HEK293 (cell line): ENCODE data around the gene CAPN8.
A peak's percentile ranks its signal among the peaks of the same experiment; 100 is the strongest.

Experiments
- CTCF ChIA-PET: fragments of 350-600 bp; formaldehyde crosslinking; extraction: SDS; loops from one replicate; lab custom pipeline; 2021; ENCODE audit warnings: antibody characterized with exemption; lab: Yijun Ruan, JAX
- POLR2A ChIA-PET: fragments of 300-600 bp; formaldehyde crosslinking; extraction: SDS; loops from one replicate; lab custom pipeline; 2020; ENCODE audit warnings: antibody characterized with exemption, inconsistent platforms; lab: Yijun Ruan, JAX
- H3K27ac ChIP-seq: fragments of 200-500 bp; sonication (Bioruptor generic); 2 replicates; pipeline ENCODE4 v1.5.1; 2014; ENCODE audit warnings: low read depth, low read length, control low read depth, inconsistent platforms; ENCODE audit errors: extremely low read depth
- H3K36me3 ChIP-seq, 2 experiments: fragments of 200-500 bp in 1 of 2; sonication (Bioruptor generic) in 1 of 2; 1 replicate in 1 of 2; 2 replicates in 1 of 2; pipeline ENCODE4 v1.5.1; 2014 to 2017; ENCODE audit warnings: inconsistent platforms in 2 of 2, low read length in 2 of 2; ENCODE audit not compliant: control insufficient read depth in 2 of 2, insufficient read depth in 1 of 2
- H3K4me1 ChIP-seq: fragments of 200-500 bp; sonication (Bioruptor generic); 2 replicates; pipeline ENCODE4 v1.5.1; 2014; ENCODE audit warnings: mild to moderate bottlenecking, low read length, inconsistent platforms; ENCODE audit not compliant: control insufficient read depth, insufficient read depth
- H3K4me3 ChIP-seq: 2 replicates; pipeline ENCODE4 v1.5.1; 2011; ENCODE audit warnings: low read depth, mild to moderate bottlenecking, control low read depth, low read length, moderate library complexity
- H3K9me3 ChIP-seq: fragments of 200-500 bp; sonication (Bioruptor generic); 2 replicates; pipeline ENCODE4 v1.5.1; 2014; ENCODE audit warnings: low read depth, low read length, inconsistent platforms; ENCODE audit not compliant: control insufficient read depth, insufficient read depth
- HOXD13 ChIP-seq: sonication (generic); formaldehyde crosslinking; IDR thresholded peaks from 2 replicates; pipeline ENCODE4 v1.8.0; 2022; ENCODE audit warnings: missing genetic modification reagents, borderline replicate concordance
- PRDM2 ChIP-seq: fragments of 450-650 bp; formaldehyde crosslinking; IDR thresholded peaks from 2 replicates; pipeline ENCODE4 v1.5.1; 2016; ENCODE audit warnings: missing biosample characterization, missing genetic modification characterization, borderline replicate concordance
- TCF7L2 ChIP-seq: IDR thresholded peaks from 2 replicates; pipeline ENCODE4 v1.6.1; 2011; ENCODE audit warnings: low read depth, mild to moderate bottlenecking, inconsistent platforms, low read length, moderate library complexity, borderline replicate concordance
- TRIM28 ChIP-seq: IDR thresholded peaks from 2 replicates; pipeline ENCODE4 v1.6.1; 2011; ENCODE audit warnings: low read length, control low read depth, borderline replicate concordance
- ZBTB26 ChIP-seq: fragments of 450-650 bp; formaldehyde crosslinking; optimal IDR thresholded peaks from 2 replicates; pipeline ENCODE3; 2016; ENCODE audit warnings: missing biosample characterization, mild to moderate bottlenecking, missing genetic modification characterization
- ZBTB7A ChIP-seq: fragments of 450-650 bp; formaldehyde crosslinking; IDR thresholded peaks from 2 replicates; pipeline ENCODE4 v1.5.1; 2016; ENCODE audit warnings: low read depth, missing biosample characterization, missing genetic modification characterization
- ZEB2 ChIP-seq: fragments of 450-650 bp; formaldehyde crosslinking; IDR thresholded peaks from 2 replicates; pipeline ENCODE4 v1.5.1; 2016; ENCODE audit warnings: missing biosample characterization, missing genetic modification characterization
- ZNF121 ChIP-seq: fragments of 450-650 bp; formaldehyde crosslinking; IDR thresholded peaks from 2 replicates; pipeline ENCODE4 v1.5.1; 2016; ENCODE audit warnings: missing biosample characterization, missing genetic modification characterization
- ZNF146 ChIP-seq: fragments of 450-650 bp; formaldehyde crosslinking; IDR thresholded peaks from 2 replicates; pipeline ENCODE4 v1.5.1; 2016; ENCODE audit warnings: missing biosample characterization, missing genetic modification characterization
- ZNF211 ChIP-seq: fragments of 450-650 bp; formaldehyde crosslinking; IDR thresholded peaks from 2 replicates; pipeline ENCODE4 v1.5.1; 2016; ENCODE audit warnings: low read depth, missing biosample characterization, missing genetic modification characterization
- ZNF274 ChIP-seq, 2 experiments: fragments of 200-500 bp in 1 of 2; fragments of 450-650 bp in 1 of 2; sonication (Bioruptor generic) in 1 of 2; formaldehyde crosslinking in 1 of 2; IDR thresholded peaks; 2 replicates each; pipeline versions ENCODE4 v1.5.1 to v1.6.1; 2014 to 2016; ENCODE audit warnings: borderline replicate concordance in 1 of 2, inconsistent platforms in 1 of 2, low read length in 1 of 2, missing biosample characterization in 1 of 2, missing genetic modification characterization in 1 of 2
- ZNF311 ChIP-seq: fragments of 450-650 bp; formaldehyde crosslinking; IDR thresholded peaks from 2 replicates; pipeline ENCODE4 v1.5.1; 2017; ENCODE audit warnings: missing biosample characterization, missing genetic modification characterization, borderline replicate concordance
- ZNF366 ChIP-seq: fragments of 450-650 bp; formaldehyde crosslinking; conservative IDR thresholded peaks from 2 replicates; pipeline ENCODE4 v1.5.1; 2016; ENCODE audit warnings: missing biosample characterization, missing genetic modification characterization
- ZNF423 ChIP-seq: fragments of 450-650 bp; formaldehyde crosslinking; IDR thresholded peaks from 2 replicates; pipeline ENCODE4 v1.5.1; 2016; ENCODE audit warnings: missing biosample characterization, missing genetic modification characterization
- ZNF426 ChIP-seq: fragments of 450-650 bp; formaldehyde crosslinking; IDR thresholded peaks from 2 replicates; pipeline ENCODE4 v1.5.1; 2017; ENCODE audit warnings: missing biosample characterization, missing genetic modification characterization, mild to moderate bottlenecking, inconsistent platforms, moderate library complexity
- ZNF449 ChIP-seq: fragments of 450-650 bp; formaldehyde crosslinking; IDR thresholded peaks from 2 replicates; pipeline ENCODE4 v1.5.1; 2017; ENCODE audit warnings: missing biosample characterization, mild to moderate bottlenecking, missing genetic modification characterization, moderate library complexity
- ZNF560 ChIP-seq: fragments of 450-650 bp; formaldehyde crosslinking; IDR thresholded peaks from 2 replicates; pipeline ENCODE4 v1.5.1; 2017; ENCODE audit warnings: missing biosample characterization, missing genetic modification characterization, borderline replicate concordance
- ZNF626 ChIP-seq: fragments of 450-650 bp; sonication (Bioruptor Pico); formaldehyde crosslinking; IDR thresholded peaks from 2 replicates; pipeline ENCODE4 v1.5.1; 2018; ENCODE audit warnings: missing biosample characterization, missing genetic modification characterization, inconsistent platforms
- ZNF670 ChIP-seq: fragments of 450-650 bp; formaldehyde crosslinking; IDR thresholded peaks from 2 replicates; pipeline ENCODE4 v1.5.1; 2016; ENCODE audit warnings: missing biosample characterization, missing genetic modification characterization, low read depth
- ZNF701 ChIP-seq: fragments of 450-650 bp; formaldehyde crosslinking; IDR thresholded peaks from 2 replicates; pipeline ENCODE4 v1.5.1; 2016; ENCODE audit warnings: missing biosample characterization, missing genetic modification characterization
- ZNF768 ChIP-seq: fragments of 450-650 bp; formaldehyde crosslinking; IDR thresholded peaks from 2 replicates; pipeline ENCODE4 v1.5.1; 2018; ENCODE audit warnings: missing biosample characterization, mild to moderate bottlenecking, missing genetic modification characterization
- ZNF777 ChIP-seq: fragments of 450-650 bp; formaldehyde crosslinking; IDR thresholded peaks from 2 replicates; pipeline ENCODE4 v1.5.1; 2017; ENCODE audit warnings: missing biosample characterization, missing genetic modification characterization, borderline replicate concordance
- ZSCAN18 ChIP-seq: fragments of 450-650 bp; formaldehyde crosslinking; IDR thresholded peaks from 2 replicates; pipeline ENCODE4 v1.5.1; 2016; ENCODE audit warnings: missing biosample characterization, missing genetic modification characterization

CAPN8 gene

GRCh38 chr1:223712194-223712849, 46.8 kb upstream of the CAPN8 start, which contains the start of gene CAPN2 (continued):
- TF ChIP-seq ZNF366 (tag by site-specific recombination) (no peak), PRDM2 (tag by site-specific recombination) (no peak), ZNF768 (tag by site-specific recombination) (no peak), ZBTB7A (tag by site-specific recombination) (peak; percentile 78), ZNF311 (no peak), ZSCAN18 (tag by site-specific recombination) (no peak), ZNF211 (tag by site-specific recombination) (no peak), ZBTB26 (peak; percentile 92)

GRCh38 chr1:223711747-223712193, 46.3 kb upstream of the CAPN8 start:
- H3K27ac ChIP-seq: peak overlapping the region; percentile 95
- POLR2A ChIA-PET: interaction anchor here (0.9 to 1.0 kb wide), 2 partner anchors 11 to 885 kb away, joined by 3 to 4 read pairs; no protein-coding TSS in a partner anchor
- no peak for TF ChIP-seq ZNF274 (IDR thresholded peaks at IDR 0.05; ENCODE audit: low read length)
- no peak for TF ChIP-seq ZNF274 (tag by site-specific recombination; IDR thresholded peaks at IDR 0.05; ENCODE audit: borderline replicate concordance)
- TF ChIP-seq HOXD13 (CRISPR knock-in tag): no peak
- TF ChIP-seq ZNF701 (tag by site-specific recombination): no peak
- no peak for TF ChIP-seq ZNF626 (tag by site-specific recombination)
- TF ChIP-seq TRIM28: no peak
- TF ChIP-seq ZNF560 (tag by site-specific recombination): no peak
- no peak for TF ChIP-seq TCF7L2
- no peak for TF ChIP-seq ZSCAN18 (tag by site-specific recombination)
- 0 out of 2 replicates have a peak, but pooled peaks have one; percentile 68 for TF ChIP-seq ZNF121
- TF ChIP-seq ZNF670 (tag by site-specific recombination): no peak
- TF ChIP-seq ZNF449 (tag by site-specific recombination): no peak
- TF ChIP-seq ZEB2 (tag by site-specific recombination): peak; percentile 25; the same call in 1 of the 2 replicates
- TF ChIP-seq ZNF426 (tag by site-specific recombination): no peak
- TF ChIP-seq ZNF777 (tag by site-specific recombination): no peak
- TF ChIP-seq ZNF423 (tag by site-specific recombination): 0 out of 2 replicates have a peak, but pooled peaks have one; percentile 3
- no peak; the same call in 1 of the 2 replicates for TF ChIP-seq ZNF146 (tag by site-specific recombination)

More at GRCh38 chr1:223711747-223712193, 46.3 kb upstream of the CAPN8 start:
- H3K36me3 ChIP-seq: peaks cover 0 to 2% of the 10 kb centered on the region in 2 experiments; a peak in 1 of 3 replicates
- CTCF ChIA-PET: interaction anchor here (0.5 to 3.2 kb wide), 16 partner anchors 9 to 403 kb away, joined by 3 to 19 read pairs (median 4); no protein-coding TSS in a partner anchor
- H3K4me1 ChIP-seq: peaks cover 52% of the 10 kb centered on the region
- no peaks in the 10 kb centered on the region for H3K9me3 ChIP-seq
- peak overlapping the region; percentile 86 for H3K4me3 ChIP-seq
